HG03039 (cell line): ENCODE measurements around the gene TRIM62.
"Not testable (repeated sequence)": the region's sequence is repeated elsewhere in the genome, so short reads cannot be mapped to it uniquely, and the experiment has no call there.

Experiments
- ATAC-seq: cut with Tn5 transposase; IDR thresholded peaks from one replicate; pipeline ENCODE4 v1.9.1; 2021; ENCODE audit warnings: mild to moderate bottlenecking, moderate library complexity; ENCODE audit not compliant: unreplicated experiment

TRIM62 gene

DNA sequence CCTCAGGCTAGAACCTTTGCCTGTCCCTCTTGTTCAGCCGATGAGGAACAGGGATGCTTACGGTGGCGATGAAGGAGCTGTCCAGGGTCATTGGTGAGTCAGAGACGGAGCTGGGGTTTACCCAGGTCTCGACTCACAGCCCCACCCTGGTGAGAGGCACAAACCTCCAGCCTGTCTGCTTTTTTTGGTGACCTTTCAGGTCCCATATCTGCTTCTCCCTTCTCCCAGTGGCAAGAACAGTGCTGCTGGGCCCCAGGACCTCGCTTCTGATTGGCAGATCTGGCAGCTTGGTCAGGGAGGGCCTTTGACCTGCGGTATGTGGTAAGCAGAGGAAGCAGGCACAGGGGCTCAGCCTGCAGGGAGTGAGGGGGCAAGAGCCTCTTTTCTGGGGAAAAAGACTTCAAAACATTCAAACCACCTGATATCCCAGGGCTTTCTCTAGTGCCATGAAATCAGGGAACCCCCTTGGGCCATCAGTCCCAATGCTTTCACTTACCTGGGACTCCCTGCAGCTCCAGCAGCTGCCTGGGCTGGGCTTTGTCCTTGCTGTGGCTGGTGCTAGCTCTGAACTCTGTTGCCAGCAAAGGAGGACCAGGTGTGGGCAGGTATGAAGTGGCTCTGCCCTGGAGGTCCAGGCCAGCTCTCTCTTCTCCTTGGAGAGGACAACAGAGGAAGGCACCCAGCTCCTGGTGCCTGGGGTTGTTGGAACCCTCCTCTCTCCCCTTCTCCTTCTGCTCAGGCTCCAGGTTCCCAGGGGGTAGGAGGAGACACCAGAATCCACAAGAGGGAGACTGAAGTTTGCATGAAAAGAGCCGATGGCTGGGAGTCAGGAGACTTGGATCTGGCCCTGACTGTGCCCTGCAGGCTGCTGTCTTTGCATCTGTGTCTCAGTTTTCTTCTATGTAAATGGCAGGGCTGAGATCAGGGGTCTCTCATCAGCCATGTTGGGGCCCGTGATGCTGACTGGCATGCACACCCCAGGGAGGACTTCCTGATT lies 41.4 kb downstream of the TRIM62 start:
- ATAC-seq: no peak

DNA sequence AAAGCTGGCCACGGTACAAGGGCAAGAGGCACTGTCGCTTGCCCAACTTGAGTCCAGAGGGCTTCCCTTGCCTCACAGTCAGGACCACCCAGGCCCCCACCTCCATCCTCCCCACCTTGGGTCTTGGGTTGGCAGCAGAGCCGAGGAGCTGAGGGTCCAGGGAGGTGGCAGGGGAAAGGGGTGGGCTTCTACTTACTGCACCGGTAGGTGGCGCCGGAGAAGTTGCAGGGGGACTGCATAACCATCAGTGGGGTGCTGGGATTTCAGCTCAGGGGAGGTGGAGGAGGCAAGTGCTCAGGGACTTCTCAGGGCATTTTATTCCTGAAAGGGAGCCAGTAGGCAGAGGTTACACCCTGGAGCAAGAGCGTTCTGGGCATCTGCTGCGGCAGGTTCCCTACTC lies 44.0 kb downstream of the TRIM62 start:
- no peak for ATAC-seq

DNA sequence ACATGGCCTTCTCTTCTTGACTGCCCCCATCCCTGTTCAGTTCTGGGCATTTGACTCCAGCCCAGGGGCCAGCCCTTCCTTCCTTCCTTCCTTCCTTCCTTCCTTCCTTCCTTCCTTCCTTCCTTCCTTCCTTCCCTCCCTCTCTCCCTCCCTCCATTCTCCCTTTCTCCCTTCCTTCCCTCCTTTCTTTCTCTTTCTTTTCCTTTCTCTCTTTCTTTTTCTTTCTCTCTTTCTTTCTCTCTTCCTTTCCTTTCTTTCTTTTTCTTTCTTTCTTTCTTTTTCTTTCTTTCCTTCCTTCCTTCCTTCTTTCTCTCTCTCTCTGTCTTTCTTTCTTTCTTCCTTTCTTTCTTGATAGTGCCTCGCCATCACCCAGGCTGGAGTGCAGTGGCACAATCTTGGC lies 45.8 kb downstream of the TRIM62 start:
- not testable (repeated sequence) for ATAC-seq

DNA sequence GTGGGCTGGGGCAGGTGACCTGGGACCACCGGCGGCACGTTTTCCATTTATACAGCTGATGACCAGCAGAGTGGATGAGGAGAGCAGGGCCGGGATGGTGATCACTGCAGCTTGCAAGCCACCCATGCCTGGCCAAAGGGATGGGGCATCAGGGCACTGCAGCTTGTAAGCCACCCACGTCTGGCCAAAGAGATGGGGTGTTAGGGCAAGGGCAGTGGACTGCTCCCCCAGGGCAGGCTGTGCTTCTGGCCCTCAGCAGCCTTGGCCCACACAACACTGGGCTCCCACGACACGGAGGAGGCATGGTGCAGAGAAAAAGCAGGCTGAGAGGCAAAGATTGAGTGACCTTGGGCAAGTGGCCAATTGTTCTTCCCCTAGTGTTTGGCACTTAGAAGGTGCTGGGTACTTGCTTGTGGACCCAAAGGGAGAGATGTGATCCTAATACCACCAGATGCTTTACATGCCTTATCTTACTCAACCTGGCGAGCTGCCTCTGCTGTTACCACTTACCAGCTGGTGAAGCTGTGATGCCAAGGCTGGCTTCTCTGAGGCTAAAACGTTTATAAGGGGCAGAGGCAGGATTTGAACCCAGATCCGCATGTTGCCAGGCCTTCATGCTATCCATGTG lies 48.3 kb downstream of the TRIM62 start:
- no peak for ATAC-seq

DNA sequence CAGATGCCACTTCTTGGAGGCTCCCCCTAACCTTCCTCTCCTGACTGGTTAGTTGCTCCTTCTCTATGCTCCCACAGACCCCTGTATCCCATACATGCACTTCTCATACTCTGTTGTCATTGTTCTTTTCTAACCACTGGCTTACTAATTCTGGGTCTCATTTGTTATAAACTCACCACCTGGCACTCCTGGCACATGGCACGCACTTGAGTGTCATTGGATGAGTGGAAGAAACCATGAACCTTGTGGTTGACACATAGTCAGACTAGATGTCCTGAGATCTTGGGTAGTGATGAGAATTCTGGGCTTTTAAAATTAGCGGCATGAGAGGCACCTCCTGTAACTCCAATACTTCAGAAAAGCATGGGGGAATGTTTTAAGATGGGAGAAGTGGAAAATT lies 49.3 kb downstream of the TRIM62 start:
- no peak for ATAC-seq

DNA sequence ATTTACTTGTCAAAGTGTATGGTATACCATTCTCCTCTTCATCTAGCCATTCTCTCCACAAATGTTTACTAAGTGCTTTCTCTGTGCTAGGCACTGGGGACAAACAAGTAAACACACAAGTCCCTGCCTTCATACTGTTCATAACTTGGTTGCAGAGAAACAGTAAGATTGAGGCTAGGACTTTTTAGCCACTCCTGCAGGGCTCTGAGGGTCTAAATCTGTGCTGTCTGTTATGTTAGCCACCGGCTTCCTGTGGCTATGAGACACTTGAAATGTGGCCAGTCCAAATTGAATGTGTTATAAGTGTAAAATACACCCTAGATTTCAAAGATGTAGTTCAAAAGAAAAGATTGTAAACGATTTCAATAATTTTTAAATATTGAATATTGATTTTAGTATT lies 50.7 kb downstream of the TRIM62 start:
- ATAC-seq: no peak

DNA sequence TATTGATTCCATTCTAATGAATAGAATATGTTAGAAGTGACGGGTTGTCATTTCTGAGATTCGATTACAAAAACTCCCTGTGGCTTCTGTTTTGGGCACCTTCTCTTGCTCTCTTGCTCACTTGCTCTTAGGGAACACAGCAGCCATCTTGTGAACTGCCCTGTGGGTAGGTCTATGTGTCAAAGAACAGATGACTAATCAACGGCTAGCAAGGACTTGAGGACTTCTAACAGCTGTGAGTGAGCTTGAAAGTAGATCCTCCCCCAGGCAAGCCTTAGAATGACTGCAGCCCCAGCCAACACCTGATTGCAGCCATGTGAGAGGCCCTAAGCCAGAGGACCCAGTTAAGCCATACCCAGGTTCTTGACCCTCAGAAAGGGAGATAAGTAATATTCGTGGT lies 51.5 kb downstream of the TRIM62 start:
- ATAC-seq: no peak

DNA sequence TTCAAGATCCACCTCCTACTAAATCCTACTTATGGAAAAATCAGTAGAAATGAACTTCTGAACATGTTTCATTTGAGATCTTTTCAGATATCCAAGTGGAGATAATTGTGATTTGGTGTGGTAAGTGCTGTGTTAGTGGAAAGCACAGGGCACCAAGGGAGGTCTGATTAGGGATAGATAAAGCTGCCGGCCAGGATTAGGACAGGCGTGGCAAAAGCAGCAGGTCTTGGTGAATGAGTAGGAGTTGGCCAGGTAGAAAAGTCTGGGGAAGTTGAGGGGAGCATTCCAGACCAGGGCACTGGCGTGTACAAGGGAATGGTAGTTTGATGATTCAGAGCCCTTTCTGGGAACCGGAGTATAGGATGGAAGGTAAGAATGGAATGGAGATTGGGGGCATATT lies 53.1 kb downstream of the TRIM62 start:
- no peak for ATAC-seq

DNA sequence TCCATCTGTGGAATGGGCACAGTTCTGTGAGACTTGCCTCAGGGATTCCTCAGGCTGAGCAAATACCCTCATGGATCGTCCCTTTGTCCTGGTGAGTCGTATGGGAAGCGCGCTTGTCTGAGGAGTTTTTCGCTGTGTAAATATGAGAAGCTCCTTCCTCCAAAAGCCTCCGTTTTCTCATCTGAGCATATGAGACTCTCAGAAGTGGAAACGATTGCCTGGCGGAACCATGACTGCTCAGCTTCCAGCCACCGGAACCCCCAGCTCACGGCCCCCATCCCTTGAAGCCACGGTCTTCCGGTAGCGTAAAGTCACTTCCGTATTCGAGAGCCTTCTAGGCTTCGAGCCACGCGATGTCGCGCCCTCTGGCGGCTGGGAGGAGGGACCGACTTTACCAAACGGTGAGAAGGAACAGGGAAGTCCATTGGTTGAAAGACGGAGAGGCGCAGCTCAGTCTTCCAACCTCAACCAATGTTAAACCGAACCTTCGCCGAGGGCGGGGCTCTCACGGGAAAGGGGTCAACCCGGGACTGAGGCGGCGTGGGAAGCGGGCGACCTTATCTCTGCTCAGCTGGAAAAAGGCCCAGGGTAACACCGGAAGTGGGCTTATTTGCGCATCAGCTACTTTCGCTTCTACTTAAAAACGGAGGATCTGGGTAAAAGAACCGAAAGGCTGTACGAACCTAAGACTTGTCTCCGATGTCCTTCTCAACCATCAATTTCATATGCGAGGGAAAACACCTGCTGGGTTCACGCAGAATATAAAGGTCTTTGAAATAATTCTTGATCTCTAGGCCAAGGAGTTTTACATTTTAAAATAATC lies 54.6 kb downstream of the TRIM62 start:
- ATAC-seq: peak; percentile 90

DNA sequence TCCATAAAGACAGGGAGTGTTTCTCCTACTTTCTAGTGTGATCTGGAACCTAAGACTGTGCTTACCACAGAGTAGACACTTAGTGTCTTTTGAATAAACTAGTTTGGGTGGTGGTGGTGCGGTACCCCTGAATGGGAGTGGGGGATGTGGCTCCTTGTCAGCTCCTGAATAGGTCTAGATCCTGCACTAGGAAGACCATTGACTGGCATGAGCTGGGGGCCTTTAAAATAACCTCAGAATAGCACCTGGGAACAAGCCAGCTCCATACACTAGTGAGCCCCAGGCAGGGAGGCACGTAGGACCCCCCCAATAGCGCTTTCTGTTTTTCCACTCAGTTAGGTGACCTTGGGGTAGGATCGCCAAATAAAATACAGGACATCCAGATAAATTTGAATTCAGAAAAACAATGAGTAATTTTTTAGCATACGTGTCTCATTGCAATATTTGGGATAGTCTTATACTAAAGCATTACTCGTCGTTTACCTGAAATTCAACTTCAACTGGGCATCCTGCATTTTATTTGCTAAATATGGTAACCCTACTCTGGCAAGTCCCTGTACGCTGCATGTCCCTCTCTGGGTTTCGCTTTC lies 55.3 kb downstream of the TRIM62 start:
- no peak for ATAC-seq

DNA sequence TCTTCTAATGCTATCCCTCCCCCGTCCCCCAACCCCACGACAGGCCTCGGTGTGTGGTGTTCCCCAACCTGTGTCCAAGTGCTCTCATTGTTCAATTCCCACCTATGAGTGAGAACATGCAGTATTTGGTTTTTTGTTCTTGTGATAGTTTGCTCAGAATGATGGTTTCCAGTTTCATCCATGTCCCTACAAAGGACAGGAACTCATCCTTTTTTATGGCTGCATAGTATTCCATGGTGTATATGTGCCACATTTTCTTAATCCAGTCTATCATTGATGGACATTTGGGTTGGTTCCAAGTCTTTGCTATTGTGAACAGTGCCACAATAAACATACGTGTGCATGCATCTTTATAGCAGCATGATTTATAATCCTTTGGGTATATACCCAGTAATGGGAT lies 57.2 kb downstream of the TRIM62 start:
- ATAC-seq: not testable (repeated sequence)

DNA sequence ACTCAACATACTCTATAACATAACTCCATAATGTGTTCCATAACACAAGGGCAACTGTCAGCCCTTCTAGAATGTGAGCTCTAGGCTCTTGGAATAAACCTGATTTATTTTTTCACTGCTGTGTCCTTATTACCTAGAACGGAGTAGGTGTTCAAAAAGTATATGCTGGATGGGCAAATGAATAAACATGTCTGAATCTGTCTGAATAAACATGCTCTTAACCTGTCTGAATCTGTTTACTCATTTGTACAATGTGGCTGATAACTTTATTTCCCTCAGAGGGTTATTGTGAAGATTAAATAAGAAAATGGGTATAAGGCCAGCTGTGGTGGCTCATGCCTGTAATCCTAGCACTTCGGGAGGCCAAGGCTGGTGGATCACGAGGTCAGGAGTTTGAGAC lies 58.6 kb downstream of the TRIM62 start:
- no peak for ATAC-seq

DNA sequence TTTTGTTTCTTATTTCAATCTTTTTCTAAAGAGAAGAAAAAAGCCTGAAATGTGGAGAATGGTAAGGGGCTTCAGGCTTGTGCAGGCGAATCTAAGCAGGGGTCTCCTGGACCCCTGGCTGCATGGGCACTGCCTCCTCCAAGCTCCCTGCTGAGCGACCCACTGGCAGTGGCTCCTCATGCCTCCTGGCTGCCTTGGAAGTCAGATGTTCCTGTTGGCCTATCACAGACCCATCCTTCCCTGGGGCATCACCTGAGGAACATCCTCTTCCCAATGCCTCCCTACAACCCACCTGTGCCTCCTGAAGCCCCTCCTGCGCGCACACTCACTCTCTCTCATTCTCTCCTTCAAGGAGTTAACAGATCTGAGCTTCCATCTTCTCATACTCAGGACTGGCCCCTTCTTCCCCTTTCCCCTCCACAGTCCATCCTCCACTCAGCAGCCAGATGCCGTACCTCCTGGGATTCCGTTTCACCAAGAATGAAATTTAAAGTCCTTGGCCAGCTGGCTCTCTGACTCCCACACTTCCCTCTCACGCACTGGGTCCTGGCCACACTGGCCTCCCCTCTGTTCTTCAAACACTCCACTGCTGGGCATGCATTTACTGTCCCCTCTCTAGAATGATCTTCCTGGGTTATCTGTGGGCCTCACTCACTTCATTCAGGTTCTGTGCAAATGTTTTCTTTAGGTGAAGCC lies 59.2 kb downstream of the TRIM62 start:
- no peak for ATAC-seq

DNA sequence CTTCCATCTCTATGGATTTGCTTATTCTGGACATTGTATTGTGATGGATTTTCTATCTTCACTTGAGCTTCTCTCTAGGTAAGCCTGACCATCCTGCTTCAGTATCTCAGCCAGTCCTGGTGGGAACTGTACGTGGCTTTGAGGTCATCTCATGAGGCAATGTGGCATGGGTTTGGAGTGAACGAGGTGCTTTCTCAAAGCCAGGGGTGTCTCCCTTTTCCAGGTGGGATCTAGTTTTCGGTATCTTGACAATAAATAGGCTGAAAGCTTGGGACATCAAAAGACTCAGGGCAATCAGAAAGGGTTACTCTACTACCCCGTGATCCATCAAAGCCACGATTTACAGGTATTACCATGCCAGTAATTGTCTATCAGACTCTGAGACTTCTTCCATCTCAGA lies 60.1 kb downstream of the TRIM62 start:
- no peak for ATAC-seq

DNA sequence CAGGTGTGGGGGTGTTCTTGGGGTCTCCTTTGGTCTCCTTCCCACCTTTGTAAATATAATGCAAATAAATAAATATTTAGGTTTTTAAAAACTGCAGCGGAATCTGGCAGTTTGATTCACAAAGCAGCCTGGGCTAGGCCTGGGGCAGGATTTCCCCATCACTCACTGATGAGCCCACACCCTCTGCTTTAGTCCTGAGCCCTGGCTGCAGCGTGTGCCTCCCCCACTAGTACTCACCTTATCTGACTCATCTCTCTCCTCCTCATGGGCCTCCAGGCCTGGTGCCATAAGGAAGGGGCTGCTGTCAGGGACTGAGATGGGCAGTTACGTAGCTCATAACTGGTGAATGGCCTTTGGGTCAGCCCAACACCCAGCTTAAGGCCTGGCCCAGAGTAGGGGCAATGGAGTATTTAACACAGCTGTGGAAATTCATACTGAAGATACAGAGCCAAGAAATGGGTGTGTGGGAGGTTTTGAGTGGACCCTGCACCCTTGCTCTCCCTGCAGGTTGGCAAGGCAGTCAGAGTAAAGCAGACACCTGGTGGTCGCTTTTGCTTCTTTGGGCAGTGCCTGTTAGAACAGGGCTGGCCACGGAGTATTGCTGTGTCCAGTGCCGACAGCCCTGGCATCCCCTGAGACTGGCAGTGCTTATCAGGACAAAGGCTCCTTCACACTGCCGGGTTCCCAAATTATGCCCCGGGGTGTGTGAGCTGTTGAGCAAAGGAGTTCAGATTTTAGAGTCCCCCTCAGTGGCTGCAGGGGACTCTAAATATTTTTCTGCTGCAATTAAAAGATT lies 61.2 kb downstream of the TRIM62 start:
- ATAC-seq: no peak

DNA sequence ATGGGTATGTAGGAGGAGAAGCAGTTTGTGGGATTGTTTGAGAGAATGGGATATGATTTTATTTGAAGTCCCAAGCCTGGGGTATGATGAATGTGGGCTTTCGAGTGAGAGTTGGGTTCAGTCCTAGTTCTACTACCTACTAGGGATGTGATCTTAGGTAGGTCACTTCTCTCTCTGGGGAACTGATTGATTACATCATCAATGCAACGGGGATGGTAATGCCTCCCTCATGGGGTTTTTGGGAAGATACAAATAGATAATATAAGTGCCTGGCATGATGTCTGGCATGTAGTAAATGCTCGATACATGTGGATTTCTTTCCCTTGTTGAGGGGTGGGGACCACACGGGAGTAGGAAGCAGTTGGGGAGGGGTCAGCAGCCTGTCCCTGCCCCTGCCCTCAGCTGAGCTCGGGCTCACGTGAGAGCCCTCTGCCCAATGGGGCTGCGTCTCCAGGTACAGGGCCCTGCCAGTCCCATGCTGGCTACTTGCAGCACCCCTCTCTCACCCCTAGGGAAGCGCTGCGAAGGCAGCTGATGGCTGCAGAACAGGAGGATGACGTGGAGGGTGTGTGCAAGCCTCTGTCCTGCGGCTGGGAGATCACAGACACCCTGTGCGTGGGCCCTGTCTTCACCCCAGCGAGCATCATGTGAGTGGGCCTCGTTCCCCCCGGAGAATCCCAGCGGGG lies 62.2 kb downstream of the TRIM62 start:
- no peak for ATAC-seq

DNA sequence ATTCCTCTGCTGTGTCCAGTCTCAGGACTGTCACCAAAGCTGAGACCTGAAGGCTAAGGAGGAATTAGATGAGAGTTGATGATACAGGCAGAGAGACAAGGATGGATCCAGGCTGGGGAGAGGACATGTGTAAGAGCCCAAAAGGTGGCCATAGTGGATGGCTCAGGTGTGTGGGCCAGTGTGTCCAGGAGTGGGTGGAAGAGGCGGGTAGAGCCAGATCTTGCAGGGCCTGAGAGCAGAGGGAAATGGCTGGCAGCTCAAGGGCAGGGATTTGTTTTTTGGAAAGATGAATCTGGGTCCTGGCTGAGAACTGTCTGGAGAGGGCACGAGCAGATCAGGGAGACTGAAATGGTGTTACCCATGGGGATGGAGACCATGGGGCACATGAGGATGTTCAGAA lies 62.8 kb downstream of the TRIM62 start:
- no peak for ATAC-seq

DNA sequence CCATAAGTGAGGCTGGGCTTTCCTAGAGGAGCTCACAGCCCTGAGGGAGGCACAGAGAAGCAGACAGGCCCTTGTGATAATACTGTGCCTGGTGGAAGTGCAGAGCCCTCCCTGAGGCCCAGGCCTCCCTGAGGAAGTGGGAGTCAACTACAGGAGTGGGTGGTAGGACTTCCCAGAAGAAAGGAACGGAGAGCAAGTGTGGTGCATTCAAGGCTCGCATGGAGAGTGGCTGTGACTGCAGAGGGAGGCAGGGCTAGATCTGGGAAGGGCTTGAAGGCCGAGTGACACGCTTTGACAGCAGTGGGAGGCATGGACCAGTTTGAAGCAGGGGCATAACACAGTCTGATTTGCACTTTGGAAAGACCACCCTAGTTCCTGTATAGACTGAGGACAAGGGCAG lies 63.6 kb downstream of the TRIM62 start:
- no peak for ATAC-seq

DNA sequence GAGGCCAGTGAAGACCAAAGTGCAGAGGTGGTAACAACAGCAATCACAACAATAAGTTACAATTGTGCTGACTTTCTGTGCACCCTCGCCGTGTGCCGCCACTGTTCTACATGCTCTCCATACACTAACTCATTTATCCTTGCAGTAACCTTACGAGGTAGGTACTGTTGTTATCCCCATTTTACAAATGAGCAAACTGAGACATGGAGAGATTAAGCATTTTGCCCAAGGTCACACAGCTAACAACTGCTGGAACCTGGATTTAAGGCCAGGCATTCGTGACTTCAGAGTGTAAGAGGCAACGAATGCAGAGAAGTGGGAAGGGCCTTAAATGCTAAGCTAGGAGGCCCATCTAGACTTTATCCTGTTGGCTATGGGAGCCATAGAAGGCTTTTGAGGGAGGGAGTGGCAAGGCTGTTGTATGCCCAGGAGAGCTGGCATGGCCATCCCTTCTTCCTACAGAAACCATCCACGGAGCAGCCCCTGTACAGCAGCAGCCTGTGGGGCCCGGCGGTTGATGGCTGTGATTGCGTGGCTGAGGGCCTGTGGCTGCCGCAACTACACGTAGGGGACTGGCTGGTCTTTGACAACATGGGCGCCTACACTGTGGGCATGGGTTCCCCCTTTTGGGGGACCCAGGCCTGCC lies 64.3 kb downstream of the TRIM62 start:
- ATAC-seq: no peak
